Tibial artery (tissue), 4 donors: ENCODE measurements around the gene COL27A1.

Experiments used
- DNase-seq, 2 donors: peaks; one replicate each; pipeline ENCODE4 v3.0.0-alpha.2; 2019
- H3K27ac ChIP-seq, 2 donors: fragments of 200-600 bp; sonication (generic) in 1 of 2; 1 replicate in 1 of 2; 2 replicates in 1 of 2; pipeline ENCODE4 v1.5.1; 2018 to 2019; ENCODE audit warnings: mild to moderate bottlenecking in 1 of 2
- H3K27me3 ChIP-seq, 2 donors: fragments of 200-600 bp; sonication (generic) in 1 of 2; one replicate each; pipeline versions ENCODE4 v1.5.1 to v1.6.0; 2016 to 2019
- H3K36me3 ChIP-seq, 3 donors: fragments of 200-600 bp; sonication (generic) in 2 of 3; one replicate each; pipeline ENCODE4 v1.5.1; 2016 to 2019; ENCODE audit warnings: mild to moderate bottlenecking in 2 of 3
- H3K4me1 ChIP-seq, 4 donors: fragments of 200-600 bp; sonication (generic) in 2 of 4; 1 replicate in 3 of 4; 2 replicates in 1 of 4; pipeline ENCODE4 v1.5.1; 2016 to 2019
- H3K4me3 ChIP-seq, 2 donors: fragments of 200-600 bp; sonication (generic) in 1 of 2; 1 replicate in 1 of 2; 2 replicates in 1 of 2; pipeline ENCODE4 v1.5.1; 2018 to 2019; ENCODE audit warnings: mild to moderate bottlenecking in 2 of 2
- H3K9me3 ChIP-seq, 3 donors: fragments of 200-600 bp; sonication (generic) in 1 of 3; one replicate each; pipeline ENCODE4 v1.5.1; 2016 to 2019
- CTCF ChIP-seq, 2 experiments: fragments of 200-600 bp in 1 of 2; fragments of 450-650 bp in 1 of 2; IDR thresholded peaks; one replicate each; pipeline ENCODE4 v1.5.1; 2017 to 2019; ENCODE audit warnings: antibody characterized with exemption in 2 of 2, mild to moderate bottlenecking in 1 of 2, moderate library complexity in 1 of 2
- intact Hi-C: fragments of 100-400 bp; cut with DNase I; formaldehyde crosslinking; loops from one replicate; pipeline ENCODE4 v1.15.0; 2023; ENCODE audit warnings: low total_unique reads

Gene COL27A1

GRCh38 chr9:114155263-114155994 lies at the start of gene COL27A1:
Gene COL27A1, plus strand, starts transcription at chr9:114155537. Its CDS starts 414 bp downstream, at chr9:114155951.
- H3K4me1 ChIP-seq, result peaks cover 0 to 42% (median 33%) of the 10 kb centered on the region in 4 donors
- no peaks in the 10 kb centered on the region for H3K9me3 ChIP-seq
- peaks cover 0 to 32% of the 10 kb centered on the region in 2 donors for H3K27me3 ChIP-seq
- DNase-seq, result peak; percentile 81 to 88
- intact Hi-C loops, result loop anchor here (2.0 to 5.0 kb wide), 2 partner anchors 92 to 137 kb away; no protein-coding TSS in a partner anchor
- H3K27ac ChIP-seq, result peak within 1 kb of the TSS; percentile 79 to 88
- H3K36me3 ChIP-seq, result no peaks in the 10 kb centered on the region
- H3K4me3 ChIP-seq, result peak within 1 kb of the TSS; percentile 57 to 72
- peak; percentile 96 to 98 for TF ChIP-seq CTCF (IDR thresholded peaks at IDR 0.05)

- Histone ChIP-seq H3K27me3 (no peaks in the 10 kb centered on the region), H3K36me3 (no peaks in the 10 kb centered on the region), H3K9me3 (no peaks in the 10 kb centered on the region), H3K27ac (no peak overlapping the region), H3K4me1 (peaks cover 0 to 4% (median 2%) of the 10 kb centered on the region in 4 donors), H3K4me3 (no peak overlapping the region)
- DNase-seq, result no peak
- intact Hi-C loops, result loop anchor here (5.0 kb wide), 3 partner anchors 45 to 185 kb away; no protein-coding TSS in a partner anchor
- TF ChIP-seq CTCF (IDR thresholded peaks at IDR 0.05), result no peak
Measured at GRCh38 chr9:114107286-114108001, 47.9 kb upstream of the COL27A1 start.

GRCh38 chr9:114108016-114108833 lies 47.1 kb upstream of the COL27A1 start:
- H3K4me3 ChIP-seq, result no peak overlapping the region
- no peaks in the 10 kb centered on the region for H3K36me3 ChIP-seq
- intact Hi-C loops, result loop anchor here (5.0 kb wide), 3 partner anchors 44 to 184 kb away; no protein-coding TSS in a partner anchor
- H3K27me3 ChIP-seq, result no peaks in the 10 kb centered on the region
- no peak overlapping the region for H3K27ac ChIP-seq
- no peaks in the 10 kb centered on the region for H3K9me3 ChIP-seq
- peak; percentile 57 to 81 for DNase-seq
- peaks cover 0 to 12% (median 10%) of the 10 kb centered on the region in 4 donors for H3K4me1 ChIP-seq
- peak; percentile 92 to 99 for TF ChIP-seq CTCF (IDR thresholded peaks at IDR 0.05)

- peaks cover 0 to 21% (median 19%) of the 10 kb centered on the region in 4 donors for H3K4me1 ChIP-seq
- no peak overlapping the region for H3K4me3 ChIP-seq
- no peak for TF ChIP-seq CTCF (IDR thresholded peaks at IDR 0.05)
- no peaks in the 10 kb centered on the region for H3K36me3 ChIP-seq
- intact Hi-C loops, result loop anchor here (5.0 kb wide), 3 partner anchors 43 to 183 kb away; no protein-coding TSS in a partner anchor
- H3K27me3 ChIP-seq, result no peaks in the 10 kb centered on the region
- no peak for DNase-seq
- no peak overlapping the region for H3K27ac ChIP-seq
- no peaks in the 10 kb centered on the region for H3K9me3 ChIP-seq
Measured at GRCh38 chr9:114109124-114109523, 46.2 kb upstream of the COL27A1 start.

GRCh38 chr9:114110180-114110579 lies 45.2 kb upstream of the COL27A1 start:
- intact Hi-C loops, result no loop called here
- no peak overlapping the region for H3K4me3 ChIP-seq
- DNase-seq, result no peak
- no peak for TF ChIP-seq CTCF (IDR thresholded peaks at IDR 0.05)
- H3K27me3 ChIP-seq, result no peaks in the 10 kb centered on the region
- no peak overlapping the region for H3K27ac ChIP-seq
- H3K4me1 ChIP-seq, result peaks cover 0 to 25% (median 19%) of the 10 kb centered on the region in 4 donors
- no peaks in the 10 kb centered on the region for H3K9me3 ChIP-seq
- H3K36me3 ChIP-seq, result no peaks in the 10 kb centered on the region
